ENCODE results near the gene KRT85.

The KRT85 gene

GRCh38 chr12:52383331-52383730 is 16.1 kb upstream of the KRT85 start:
- WGBS, 2 experiments: 93% methylated on average over 3 of the region's 3 CpGs
- Histone ChIP-seq H3K36me3 (ENCODE audit: control insufficient read depth, insufficient read depth, low read length) (no peaks in the 10 kb centered on the region), H3K9me3 (ENCODE audit: control insufficient read depth, low read length) (no peaks in the 10 kb centered on the region), H3K27me3 (ENCODE audit: control insufficient read depth, insufficient read depth, low read length, poor library complexity, severe bottlenecking) (no peaks in the 10 kb centered on the region), H3K4me1 (ENCODE audit: control insufficient read depth, insufficient read depth, low read length) (no peaks in the 10 kb centered on the region), H3K4me3 (ENCODE audit: insufficient read depth, low read depth, low read length) (no peak overlapping the region), H3K27ac (ENCODE audit: insufficient read depth, low read depth, low read length, poor library complexity, severe bottlenecking) (no peak overlapping the region)

GRCh38 chr12:52382854-52383253 is 15.6 kb upstream of the KRT85 start:
- WGBS, 2 experiments: 88 to 100% methylated on average over 2 of the region's 2 CpGs
- H3K27ac ChIP-seq (ENCODE audit: insufficient read depth, low read depth, low read length, poor library complexity, severe bottlenecking): no peak overlapping the region
- H3K4me1 ChIP-seq (ENCODE audit: control insufficient read depth, insufficient read depth, low read length): no peaks in the 10 kb centered on the region
- H3K9me3 ChIP-seq (ENCODE audit: control insufficient read depth, low read length): no peaks in the 10 kb centered on the region
- H3K27me3 ChIP-seq (ENCODE audit: control insufficient read depth, insufficient read depth, low read length, poor library complexity, severe bottlenecking): no peaks in the 10 kb centered on the region
- H3K4me3 ChIP-seq (ENCODE audit: insufficient read depth, low read depth, low read length): no peak overlapping the region
- H3K36me3 ChIP-seq (ENCODE audit: control insufficient read depth, insufficient read depth, low read length): no peaks in the 10 kb centered on the region

- 94 to 96% methylated on average over 8 of the region's 8 CpGs for WGBS, 2 experiments
- H3K27me3 ChIP-seq (ENCODE audit: control insufficient read depth, insufficient read depth, low read length, poor library complexity, severe bottlenecking): no peaks in the 10 kb centered on the region
- H3K27ac ChIP-seq (ENCODE audit: insufficient read depth, low read depth, low read length, poor library complexity, severe bottlenecking): no peak overlapping the region
Observed at GRCh38 chr12:52381206-52381605, 13.9 kb upstream of the KRT85 start.

GRCh38 chr12:52380271-52380694 is 13.0 kb upstream of the KRT85 start:
- H3K9me3 ChIP-seq (ENCODE audit: control insufficient read depth, low read length): no peaks in the 10 kb centered on the region
- 56 to 58% methylated on average over 15 of the region's 15 CpGs for WGBS, 2 experiments
- no peak overlapping the region for H3K27ac ChIP-seq (ENCODE audit: insufficient read depth, low read depth, low read length, poor library complexity, severe bottlenecking)
- H3K27me3 ChIP-seq (ENCODE audit: control insufficient read depth, insufficient read depth, low read length, poor library complexity, severe bottlenecking): no peaks in the 10 kb centered on the region
- no peaks in the 10 kb centered on the region for H3K36me3 ChIP-seq (ENCODE audit: control insufficient read depth, insufficient read depth, low read length)
- H3K4me3 ChIP-seq (ENCODE audit: insufficient read depth, low read depth, low read length): no peak overlapping the region
- H3K4me1 ChIP-seq (ENCODE audit: control insufficient read depth, insufficient read depth, low read length): no peaks in the 10 kb centered on the region

More at GRCh38 chr12:52381206-52381605, 13.9 kb upstream of the KRT85 start:
- H3K4me3 ChIP-seq (ENCODE audit: insufficient read depth, low read depth, low read length): no peak overlapping the region
- H3K36me3 ChIP-seq (ENCODE audit: control insufficient read depth, insufficient read depth, low read length): no peaks in the 10 kb centered on the region
- no peaks in the 10 kb centered on the region for H3K4me1 ChIP-seq (ENCODE audit: control insufficient read depth, insufficient read depth, low read length)
- H3K9me3 ChIP-seq (ENCODE audit: control insufficient read depth, low read length): no peaks in the 10 kb centered on the region

- no peaks in the 10 kb centered on the region for H3K27me3 ChIP-seq (ENCODE audit: control insufficient read depth, insufficient read depth, low read length, poor library complexity, severe bottlenecking)
- no peak overlapping the region for H3K4me3 ChIP-seq (ENCODE audit: insufficient read depth, low read depth, low read length)
- no peaks in the 10 kb centered on the region for H3K36me3 ChIP-seq (ENCODE audit: control insufficient read depth, insufficient read depth, low read length)
- no peaks in the 10 kb centered on the region for H3K9me3 ChIP-seq (ENCODE audit: control insufficient read depth, low read length)
- WGBS, 2 experiments: 93 to 96% methylated on average over 4 to 6 of the region's 6 CpGs
- no peaks in the 10 kb centered on the region for H3K4me1 ChIP-seq (ENCODE audit: control insufficient read depth, insufficient read depth, low read length)
- H3K27ac ChIP-seq (ENCODE audit: insufficient read depth, low read depth, low read length, poor library complexity, severe bottlenecking): no peak overlapping the region
Observed at GRCh38 chr12:52379536-52379935, 12.3 kb upstream of the KRT85 start.

- Histone ChIP-seq H3K4me3 (ENCODE audit: insufficient read depth, low read depth, low read length) (no peak overlapping the region), H3K27ac (ENCODE audit: insufficient read depth, low read depth, low read length, poor library complexity, severe bottlenecking) (no peak overlapping the region), H3K27me3 (ENCODE audit: control insufficient read depth, insufficient read depth, low read length, poor library complexity, severe bottlenecking) (no peaks in the 10 kb centered on the region), H3K4me1 (ENCODE audit: control insufficient read depth, insufficient read depth, low read length) (no peaks in the 10 kb centered on the region), H3K9me3 (ENCODE audit: control insufficient read depth, low read length) (no peaks in the 10 kb centered on the region), H3K36me3 (ENCODE audit: control insufficient read depth, insufficient read depth, low read length) (no peaks in the 10 kb centered on the region)
- 82 to 85% methylated on average over 17 to 19 of the region's 19 CpGs for WGBS, 2 experiments
Observed at GRCh38 chr12:52378091-52378490, 10.8 kb upstream of the KRT85 start.

GRCh38 chr12:52377266-52377665 is 10.0 kb upstream of the KRT85 start:
- Histone ChIP-seq H3K36me3 (ENCODE audit: control insufficient read depth, insufficient read depth, low read length) (no peaks in the 10 kb centered on the region), H3K4me1 (ENCODE audit: control insufficient read depth, insufficient read depth, low read length) (no peaks in the 10 kb centered on the region), H3K27ac (ENCODE audit: insufficient read depth, low read depth, low read length, poor library complexity, severe bottlenecking) (no peak overlapping the region), H3K9me3 (ENCODE audit: control insufficient read depth, low read length) (no peaks in the 10 kb centered on the region), H3K27me3 (ENCODE audit: control insufficient read depth, insufficient read depth, low read length, poor library complexity, severe bottlenecking) (no peaks in the 10 kb centered on the region), H3K4me3 (ENCODE audit: insufficient read depth, low read depth, low read length) (no peak overlapping the region)
- whole genome bisulfite sequencing, 2 experiments: 91 to 95% methylated on average over 8 of the region's 8 CpGs

- H3K4me1 ChIP-seq (ENCODE audit: control insufficient read depth, insufficient read depth, low read length): no peaks in the 10 kb centered on the region
- 42 to 45% methylated on average over 10 of the region's 10 CpGs for WGBS, 2 experiments
- no peaks in the 10 kb centered on the region for H3K9me3 ChIP-seq (ENCODE audit: control insufficient read depth, low read length)
- H3K27ac ChIP-seq (ENCODE audit: insufficient read depth, low read depth, low read length, poor library complexity, severe bottlenecking): no peak overlapping the region
- no peaks in the 10 kb centered on the region for H3K27me3 ChIP-seq (ENCODE audit: control insufficient read depth, insufficient read depth, low read length, poor library complexity, severe bottlenecking)
- H3K4me3 ChIP-seq (ENCODE audit: insufficient read depth, low read depth, low read length): no peak overlapping the region
- no peaks in the 10 kb centered on the region for H3K36me3 ChIP-seq (ENCODE audit: control insufficient read depth, insufficient read depth, low read length)
Observed at GRCh38 chr12:52372216-52373154, 5.2 kb upstream of the KRT85 start.

GRCh38 chr12:52371716-52372115 is 4.4 kb upstream of the KRT85 start:
- 90% methylated on average over 3 of the region's 3 CpGs for WGBS, 2 experiments
- Histone ChIP-seq H3K36me3 (ENCODE audit: control insufficient read depth, insufficient read depth, low read length) (no peaks in the 10 kb centered on the region), H3K4me3 (ENCODE audit: insufficient read depth, low read depth, low read length) (no peak overlapping the region), H3K27ac (ENCODE audit: insufficient read depth, low read depth, low read length, poor library complexity, severe bottlenecking) (no peak overlapping the region), H3K9me3 (ENCODE audit: control insufficient read depth, low read length) (no peaks in the 10 kb centered on the region), H3K4me1 (ENCODE audit: control insufficient read depth, insufficient read depth, low read length) (no peaks in the 10 kb centered on the region), H3K27me3 (ENCODE audit: control insufficient read depth, insufficient read depth, low read length, poor library complexity, severe bottlenecking) (no peaks in the 10 kb centered on the region)

GRCh38 chr12:52370926-52371608 is 3.8 kb upstream of the KRT85 start:
- Histone ChIP-seq H3K27me3 (ENCODE audit: control insufficient read depth, insufficient read depth, low read length, poor library complexity, severe bottlenecking) (no peaks in the 10 kb centered on the region), H3K4me3 (ENCODE audit: insufficient read depth, low read depth, low read length) (no peak overlapping the region), H3K36me3 (ENCODE audit: control insufficient read depth, insufficient read depth, low read length) (no peaks in the 10 kb centered on the region), H3K27ac (ENCODE audit: insufficient read depth, low read depth, low read length, poor library complexity, severe bottlenecking) (no peak overlapping the region), H3K9me3 (ENCODE audit: control insufficient read depth, low read length) (no peaks in the 10 kb centered on the region), H3K4me1 (ENCODE audit: control insufficient read depth, insufficient read depth, low read length) (no peaks in the 10 kb centered on the region)
- WGBS, 2 experiments: 80 to 83% methylated on average over 12 of the region's 12 CpGs
